Stimulated activated effector memory CD8-positive, alpha-beta T cell treated with anti-CD3 and anti-CD28 coated beads, Interleukin-12 subunit alpha, Interleukin-12 subunit beta, amount 100 ng/mL, for 72 hours (primary cell): ENCODE data around the gene TECPR2.

Source experiments
- ATAC-seq: fragments of 150-1000 bp; cut with Tn5 transposase; 2 replicates; pipeline ENCODE4 v1.10.0; 2021
- DNase-seq, 2 donors: peaks; one replicate each; pipeline ENCODE4 v3.0.0; 2021 to 2022; ENCODE audit warnings: low spot score in 2 of 2
- H3K27ac Mint-ChIP-seq: one replicate; pipeline ENCODE4 v1.8.0; 2022; ENCODE audit warnings: mild to moderate bottlenecking, mixed read lengths
- H3K36me3 Mint-ChIP-seq: one replicate; pipeline ENCODE4 v1.8.0; 2022; ENCODE audit warnings: mild to moderate bottlenecking, mixed read lengths
- H3K4me1 Mint-ChIP-seq: one replicate; pipeline ENCODE4 v1.8.0; 2022; ENCODE audit warnings: mixed read lengths
- H3K4me3 Mint-ChIP-seq: one replicate; pipeline ENCODE4 v1.8.0; 2022; ENCODE audit warnings: mild to moderate bottlenecking, mixed read lengths
- H3K9me3 Mint-ChIP-seq: one replicate; pipeline ENCODE4 v1.8.0; 2022; ENCODE audit warnings: mixed read lengths

The TECPR2 gene

GRCh38 chr14:102362545-102363181, at the start of gene TECPR2, which contains the start of gene CINP:
TECPR2 (plus strand) TSS chr14:102362941; CDS start chr14:102376722, 13,781 bp downstream.
CINP (minus strand) TSS chr14:102362890; CDS start chr14:102362851, 39 bp downstream.
- Mint-ChIP-seq H3K36me3 (peaks cover 25% of the 10 kb centered on the region), H3K27ac (no peak within 1 kb of the TSS), H3K4me3 (no peak within 1 kb of the TSS), H3K4me1 (peaks cover 37% of the 10 kb centered on the region), H3K9me3 (no peaks in the 10 kb centered on the region)
- DNase-seq = peak; percentile 88 to 97
- peak; percentile 89 for ATAC-seq

- Mint-ChIP-seq H3K36me3 (peaks cover 37% of the 10 kb centered on the region), H3K27ac (peak overlapping the region; percentile 82), H3K9me3 (no peaks in the 10 kb centered on the region), H3K4me3 (peak overlapping the region; percentile 95), H3K4me1 (peaks cover 48% of the 10 kb centered on the region)
- DNase-seq (peak; percentile 79 to 91), ATAC-seq (peak; percentile 80)
Observed at GRCh38 chr14:102314242-102315011, 48.3 kb upstream of the TECPR2 start.

- H3K36me3 Mint-ChIP-seq = peaks cover 39% of the 10 kb centered on the region
- ATAC-seq (no peak), DNase-seq (no peak)
- H3K9me3 Mint-ChIP-seq = no peaks in the 10 kb centered on the region
- peak overlapping the region; percentile 95 for H3K4me3 Mint-ChIP-seq
- H3K4me1 Mint-ChIP-seq = peaks cover 50% of the 10 kb centered on the region
- no peak overlapping the region for H3K27ac Mint-ChIP-seq
Observed at GRCh38 chr14:102315121-102315520, 47.6 kb upstream of the TECPR2 start.

GRCh38 chr14:102316338-102316742, 46.4 kb upstream of the TECPR2 start:
- Mint-ChIP-seq H3K27ac (peak overlapping the region; percentile 100), H3K36me3 (peaks cover 39% of the 10 kb centered on the region), H3K4me3 (peak overlapping the region; percentile 95), H3K4me1 (peaks cover 50% of the 10 kb centered on the region), H3K9me3 (no peaks in the 10 kb centered on the region)
- ATAC-seq (no peak), DNase-seq (no peak)

- DNase-seq = peak; percentile 99 to 100
- Mint-ChIP-seq H3K9me3 (no peaks in the 10 kb centered on the region), H3K4me3 (peak overlapping the region; percentile 95), H3K4me1 (peaks cover 50% of the 10 kb centered on the region), H3K27ac (peak overlapping the region; percentile 100), H3K36me3 (peaks cover 39% of the 10 kb centered on the region)
- ATAC-seq = peak; percentile 80
Observed at GRCh38 chr14:102316743-102317563, 45.8 kb upstream of the TECPR2 start.

- Mint-ChIP-seq H3K9me3 (no peaks in the 10 kb centered on the region), H3K36me3 (peaks cover 39% of the 10 kb centered on the region), H3K27ac (peak overlapping the region; percentile 100), H3K4me1 (peaks cover 50% of the 10 kb centered on the region), H3K4me3 (peak overlapping the region; percentile 95)
- ATAC-seq = no peak
- DNase-seq = no peak
Observed at GRCh38 chr14:102317564-102318248, 45.0 kb upstream of the TECPR2 start.

GRCh38 chr14:102318781-102319276, 43.9 kb upstream of the TECPR2 start:
- Mint-ChIP-seq H3K27ac (peak overlapping the region; percentile 100), H3K4me1 (peaks cover 47% of the 10 kb centered on the region), H3K36me3 (peaks cover 39% of the 10 kb centered on the region), H3K4me3 (peak overlapping the region; percentile 95), H3K9me3 (no peaks in the 10 kb centered on the region)
- DNase-seq (no peak), ATAC-seq (no peak)

GRCh38 chr14:102319351-102320032, 43.2 kb upstream of the TECPR2 start, which contains the start of gene ZNF839:
ZNF839 (plus strand) TSS chr14:102319746; CDS start chr14:102319766, 20 bp downstream.
- H3K36me3 Mint-ChIP-seq = peaks cover 36% of the 10 kb centered on the region
- H3K27ac Mint-ChIP-seq = peak within 1 kb of the TSS; percentile 100
- ATAC-seq (peak; percentile 85), DNase-seq (peak; percentile 95 to 97)
- no peaks in the 10 kb centered on the region for H3K9me3 Mint-ChIP-seq
- H3K4me1 Mint-ChIP-seq = peaks cover 40% of the 10 kb centered on the region
- H3K4me3 Mint-ChIP-seq = peak within 1 kb of the TSS; percentile 95

GRCh38 chr14:102320033-102320660, 42.6 kb upstream of the TECPR2 start:
- DNase-seq (peak; percentile 29 to 74), ATAC-seq (peak; percentile 53)
- Mint-ChIP-seq H3K4me3 (peak overlapping the region; percentile 95), H3K27ac (peak overlapping the region; percentile 100), H3K36me3 (peaks cover 33% of the 10 kb centered on the region), H3K4me1 (peaks cover 34% of the 10 kb centered on the region), H3K9me3 (no peaks in the 10 kb centered on the region)

- no peaks in the 10 kb centered on the region for H3K9me3 Mint-ChIP-seq
- H3K36me3 Mint-ChIP-seq = peaks cover 33% of the 10 kb centered on the region
- peaks cover 30% of the 10 kb centered on the region for H3K4me1 Mint-ChIP-seq
- peak overlapping the region; percentile 100 for H3K27ac Mint-ChIP-seq
- ATAC-seq = no peak
- H3K4me3 Mint-ChIP-seq = peak overlapping the region; percentile 95
- no peak for DNase-seq
Observed at GRCh38 chr14:102320671-102321455, 41.9 kb upstream of the TECPR2 start.

GRCh38 chr14:102321456-102322422, 41.0 kb upstream of the TECPR2 start:
- peak overlapping the region; percentile 63 for H3K27ac Mint-ChIP-seq
- peaks cover 27% of the 10 kb centered on the region for H3K4me1 Mint-ChIP-seq
- peaks cover 30% of the 10 kb centered on the region for H3K36me3 Mint-ChIP-seq
- no peaks in the 10 kb centered on the region for H3K9me3 Mint-ChIP-seq
- no peak for DNase-seq
- no peak for ATAC-seq
- no peak overlapping the region for H3K4me3 Mint-ChIP-seq

- H3K4me3 Mint-ChIP-seq = no peak overlapping the region
- H3K36me3 Mint-ChIP-seq = peaks cover 18% of the 10 kb centered on the region
- no peaks in the 10 kb centered on the region for H3K9me3 Mint-ChIP-seq
- peaks cover 13% of the 10 kb centered on the region for H3K4me1 Mint-ChIP-seq
- ATAC-seq = no peak
- DNase-seq = no peak
- peak overlapping the region; percentile 61 for H3K27ac Mint-ChIP-seq
Observed at GRCh38 chr14:102323102-102323501, 39.6 kb upstream of the TECPR2 start.
